Esophagus squamous epithelium (tissue), 5 donors: ENCODE measurements around the gene MRAP. TPM values are rescaled to one million over a fixed set of nuclear protein-coding genes. Genes with fewer than 3 reads are reported as not detected.
A peak's percentile ranks its signal among the peaks of the same experiment; 100 is the strongest.

Experiments used
- DNase-seq: peaks from one replicate; lab custom pipeline; 2025; lab: John Stamatoyannopoulos, UW
- H3K27ac ChIP-seq, 4 donors: fragments of 200-600 bp; sonication (generic); one replicate each; pipeline ENCODE4 v1.5.1; 2016 to 2019; ENCODE audit warnings: mild to moderate bottlenecking in 1 of 4
- H3K27me3 ChIP-seq, 4 donors: fragments of 200-600 bp; sonication (generic); 1 replicate in 3 of 4; 2 replicates in 1 of 4; pipeline versions ENCODE4 v1.5.1 to v1.6.0; 2017 to 2021; ENCODE audit warnings: antibody characterized with exemption in 1 of 4
- H3K36me3 ChIP-seq, 3 donors: fragments of 200-600 bp; sonication (generic); one replicate each; pipeline ENCODE4 v1.5.1; 2016 to 2019
- H3K4me1 ChIP-seq, 3 donors: fragments of 200-600 bp; sonication (generic); one replicate each; pipeline ENCODE4 v1.5.1; 2017 to 2019
- H3K4me3 ChIP-seq, 4 donors: fragments of 200-600 bp; sonication (generic); 1 replicate in 3 of 4; 2 replicates in 1 of 4; pipeline ENCODE4 v1.5.1; 2016 to 2019; ENCODE audit warnings: mild to moderate bottlenecking in 2 of 4, moderate library complexity in 1 of 4
- H3K9me3 ChIP-seq, 3 donors: fragments of 200-600 bp; sonication (generic); one replicate each; pipeline ENCODE4 v1.5.1; 2016 to 2019
- POLR2A ChIP-seq, 4 donors: fragments of 450-650 bp; IDR thresholded peaks; one replicate each; pipeline ENCODE4 v1.6.1; 2017; ENCODE audit warnings: antibody characterized with exemption in 4 of 4, mild to moderate bottlenecking in 4 of 4, moderate library complexity in 3 of 4
- WGBS, 2 donors: methylation state at CpG; one replicate each; pipeline ENCODE4 v1.1.5; 2018; 5-methylcytosine and 5-hydroxymethylcytosine counted together
- intact Hi-C: fragments of 100-400 bp; cut with DNase I; formaldehyde crosslinking; loops from one replicate; pipeline ENCODE4 v1.15.0; 2022
- total RNA-seq, 4 donors: library from RNA; depleted of rRNA; stranded (reverse); fragments of >200 nt; gene quantifications; one replicate each; pipeline ENCODE4 v1.1.0, GENCODE V29; 2016
- TF ChIP-seq, protein P1 (sequence below), 6 experiments: fragments of 450-650 bp in 4 of 6; fragments of 200-600 bp in 2 of 6; sonication (generic) in 2 of 6; IDR thresholded peaks; one replicate each; pipeline ENCODE4 v1.5.1; 2016 to 2019; ENCODE audit warnings: antibody characterized with exemption in 6 of 6, mild to moderate bottlenecking in 4 of 6, moderate library complexity in 4 of 6
- donor health status: DM: yes; HTN: yes; CAD: no.

The MRAP gene
- total RNA-seq, 4 donors from 2014 or later = 0.29 TPM; not detected in 3

DNA sequence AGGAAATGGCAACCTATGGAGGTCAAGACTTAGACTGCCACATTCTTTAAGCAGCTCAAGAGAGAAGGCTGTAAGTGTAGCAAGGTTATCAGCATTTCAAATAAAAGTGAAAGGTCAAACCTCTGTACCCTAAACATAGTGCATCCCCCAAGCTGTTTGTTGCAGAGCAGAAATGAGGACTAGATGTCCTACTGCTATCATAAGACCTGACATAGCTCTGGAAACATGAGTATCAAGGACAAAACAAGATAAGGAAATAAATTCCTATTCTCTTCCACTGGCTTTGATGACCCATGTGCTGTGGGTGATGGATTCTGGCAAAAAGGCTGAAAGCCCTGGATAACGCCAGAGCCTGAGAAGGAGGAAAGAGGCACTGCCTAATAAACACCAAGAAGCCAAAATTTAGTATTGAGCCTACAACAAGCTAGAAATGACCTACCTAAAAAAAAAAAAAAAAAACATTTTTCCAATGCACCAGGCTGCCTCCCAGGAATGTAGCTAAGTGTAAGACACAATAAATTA is 58.3 kb downstream of the MRAP start:
- Histone ChIP-seq H3K4me1 (peaks cover under 1 to 44% (median 13%) of the 10 kb centered on the region in 3 donors), H3K9me3 (no peaks in the 10 kb centered on the region), H3K27me3 (no peaks in the 10 kb centered on the region), H3K36me3 (peaks cover 25 to 100% (median 59%) of the 10 kb centered on the region in 3 donors), H3K4me3 (no peak overlapping the region), H3K27ac (no peak overlapping the region)
- no peak for DNase-seq
- TF ChIP-seq POLR2A (IDR thresholded peaks at IDR 0.05) = no peak
- TF ChIP-seq, protein P1, sequence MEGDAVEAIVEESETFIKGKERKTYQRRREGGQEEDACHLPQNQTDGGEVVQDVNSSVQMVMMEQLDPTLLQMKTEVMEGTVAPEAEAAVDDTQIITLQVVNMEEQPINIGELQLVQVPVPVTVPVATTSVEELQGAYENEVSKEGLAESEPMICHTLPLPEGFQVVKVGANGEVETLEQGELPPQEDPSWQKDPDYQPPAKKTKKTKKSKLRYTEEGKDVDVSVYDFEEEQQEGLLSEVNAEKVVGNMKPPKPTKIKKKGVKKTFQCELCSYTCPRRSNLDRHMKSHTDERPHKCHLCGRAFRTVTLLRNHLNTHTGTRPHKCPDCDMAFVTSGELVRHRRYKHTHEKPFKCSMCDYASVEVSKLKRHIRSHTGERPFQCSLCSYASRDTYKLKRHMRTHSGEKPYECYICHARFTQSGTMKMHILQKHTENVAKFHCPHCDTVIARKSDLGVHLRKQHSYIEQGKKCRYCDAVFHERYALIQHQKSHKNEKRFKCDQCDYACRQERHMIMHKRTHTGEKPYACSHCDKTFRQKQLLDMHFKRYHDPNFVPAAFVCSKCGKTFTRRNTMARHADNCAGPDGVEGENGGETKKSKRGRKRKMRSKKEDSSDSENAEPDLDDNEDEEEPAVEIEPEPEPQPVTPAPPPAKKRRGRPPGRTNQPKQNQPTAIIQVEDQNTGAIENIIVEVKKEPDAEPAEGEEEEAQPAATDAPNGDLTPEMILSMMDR (IDR thresholded peaks at IDR 0.05) = no peak
- WGBS, 2 donors = 80 to 92% methylated on average over 1 of the region's 1 CpG
- intact Hi-C loops = no loop called here

DNA sequence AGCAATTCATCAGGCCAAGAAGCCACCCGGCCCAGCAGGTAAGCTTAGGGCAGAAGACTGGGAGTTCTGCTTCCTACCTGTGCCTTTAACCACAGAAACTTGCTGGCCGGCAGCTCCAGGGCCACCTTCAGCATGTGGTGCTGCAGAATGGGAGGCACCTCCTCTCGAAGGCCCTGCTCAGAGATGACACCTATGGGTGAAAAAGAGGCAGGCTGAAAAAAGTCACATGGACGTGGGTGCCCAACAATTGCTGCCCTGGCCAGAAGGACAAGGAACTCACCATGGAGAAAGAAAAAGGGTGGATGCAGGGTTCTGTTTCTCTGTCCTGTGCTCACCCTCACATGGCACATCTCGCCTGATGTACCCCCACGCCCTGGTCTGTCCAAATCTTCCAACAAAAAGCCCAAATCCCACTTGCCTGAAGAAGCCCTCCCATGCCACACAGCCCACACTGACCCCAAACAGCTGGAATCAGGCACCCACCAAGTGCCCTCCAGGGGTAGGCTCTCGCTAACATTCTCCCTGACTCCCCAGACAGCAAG is 61.1 kb downstream of the MRAP start:
- intact Hi-C loops = no loop called here
- Histone ChIP-seq H3K27ac (peak overlapping the region; percentile 53 to 65 (median 56)), H3K4me3 (no peak overlapping the region), H3K4me1 (peaks cover 0 to 49% (median 23%) of the 10 kb centered on the region in 3 donors), H3K27me3 (no peaks in the 10 kb centered on the region), H3K36me3 (peaks cover 29 to 92% (median 47%) of the 10 kb centered on the region in 3 donors), H3K9me3 (no peaks in the 10 kb centered on the region)
- 73 to 76% methylated on average over 4 to 5 of the region's 7 CpGs for WGBS, 2 donors
- TF ChIP-seq, protein P1 (IDR thresholded peaks at IDR 0.05) = peak in 4 of 6 experiments; percentile 5 to 49 (median 28)
- TF ChIP-seq POLR2A (IDR thresholded peaks at IDR 0.05) = no peak
- no peak for DNase-seq

DNA sequence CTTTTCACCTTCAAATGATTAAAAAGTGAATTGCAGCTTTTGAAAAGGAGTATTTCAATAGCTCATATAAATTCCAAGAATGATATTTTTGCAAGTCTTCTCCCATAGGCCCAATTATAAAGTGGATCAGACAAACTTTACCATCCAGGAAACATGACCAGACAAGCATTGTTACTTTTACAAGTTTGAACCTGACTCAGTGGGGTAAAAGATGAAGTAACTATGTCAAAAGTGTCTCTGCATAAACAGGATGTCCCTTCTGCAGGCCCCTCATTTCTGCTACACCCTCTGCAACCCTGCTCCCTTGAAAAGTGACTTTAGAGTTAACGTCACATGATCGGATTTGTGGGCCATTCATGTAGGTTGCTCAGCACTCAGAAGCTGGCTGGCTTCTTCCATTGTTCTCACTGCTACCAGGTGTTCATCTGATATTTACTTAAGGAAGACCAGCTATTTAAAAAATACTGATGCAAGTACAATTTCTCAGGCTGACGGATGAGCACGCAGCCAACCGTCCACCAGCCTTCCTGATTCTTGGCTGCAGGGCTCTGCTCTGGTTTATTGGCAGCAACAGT is 61.8 kb downstream of the MRAP start:
- 48 to 73% methylated on average over 3 to 5 of the region's 5 CpGs for WGBS, 2 donors
- no peaks in the 10 kb centered on the region for H3K9me3 ChIP-seq
- H3K4me1 ChIP-seq = peaks cover 4 to 56% (median 28%) of the 10 kb centered on the region in 3 donors
- TF ChIP-seq, protein P1 (IDR thresholded peaks at IDR 0.05) = no peak
- TF ChIP-seq POLR2A (IDR thresholded peaks at IDR 0.05) = no peak
- no peak overlapping the region for H3K4me3 ChIP-seq
- peaks cover 29 to 91% (median 45%) of the 10 kb centered on the region in 3 donors for H3K36me3 ChIP-seq
- H3K27me3 ChIP-seq = no peaks in the 10 kb centered on the region
- intact Hi-C loops = no loop called here
- DNase-seq = no peak
- H3K27ac ChIP-seq = peak overlapping the region; percentile 53 to 65 (median 56)

Other genes with a start within 250 kb of the MRAP start
- gene MIS18A, start 19.8 kb upstream of the MRAP start, total RNA-seq = 10 to 100 TPM in 2 of 4 donors, 1 to 10 TPM in 2; 4.3 to 13.7 (median 8.9) TPM
- 10 to 100 TPM; 11.1 to 24.8 (median 17.9) TPM for gene URB1, start 94.2 kb downstream of the MRAP start, total RNA-seq
- gene EVA1C, start 113.9 kb downstream of the MRAP start, total RNA-seq = 10 to 100 TPM; 12.7 to 39.9 (median 24.4) TPM